ENCODE measurements around the gene RFFL. TPM values are rescaled to one million over a fixed set of nuclear protein-coding genes. Genes with fewer than 3 reads are reported as not detected.
A peak's percentile ranks its signal among the peaks of the same experiment; 100 is the strongest.
"Not testable (repeated sequence)": the region's sequence is repeated elsewhere in the genome, so short reads cannot be mapped to it uniquely, and the experiment has no call there.

Gene RFFL
- total and polyA plus RNA-seq, 2 donors: 9.7 to 17.9 TPM

DNA sequence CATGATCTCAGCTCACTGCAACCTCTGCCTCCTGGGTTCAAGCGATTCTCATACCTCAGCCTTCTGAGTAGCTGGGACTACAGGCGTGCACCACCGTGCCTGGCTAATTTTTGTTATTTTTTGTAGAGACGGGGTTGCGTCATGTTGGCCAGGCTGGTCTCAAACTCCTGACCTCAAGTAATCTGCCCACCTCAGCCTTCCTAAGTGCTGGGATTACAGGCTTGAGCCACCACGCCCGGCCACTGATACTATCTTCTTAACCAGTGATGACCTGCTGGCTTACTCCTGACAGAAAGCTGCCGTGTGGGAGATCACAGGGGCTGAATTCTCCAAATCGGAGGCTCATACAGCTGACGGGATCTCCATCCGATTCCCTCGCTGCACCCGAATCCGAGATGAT is 62.5 kb downstream of the RFFL start:
- DNase-seq (ENCODE audit: extremely low spot score); H3K4me1 ChIP-seq (ENCODE audit: insufficient read depth); H3K4me3 ChIP-seq (ENCODE audit: low read depth, low read length); H3K36me3 ChIP-seq (ENCODE audit: insufficient read depth); H3K27ac ChIP-seq (ENCODE audit: low read depth): not testable (repeated sequence)
- WGBS: 69% methylated on average over 14 of the region's 14 CpGs

DNA sequence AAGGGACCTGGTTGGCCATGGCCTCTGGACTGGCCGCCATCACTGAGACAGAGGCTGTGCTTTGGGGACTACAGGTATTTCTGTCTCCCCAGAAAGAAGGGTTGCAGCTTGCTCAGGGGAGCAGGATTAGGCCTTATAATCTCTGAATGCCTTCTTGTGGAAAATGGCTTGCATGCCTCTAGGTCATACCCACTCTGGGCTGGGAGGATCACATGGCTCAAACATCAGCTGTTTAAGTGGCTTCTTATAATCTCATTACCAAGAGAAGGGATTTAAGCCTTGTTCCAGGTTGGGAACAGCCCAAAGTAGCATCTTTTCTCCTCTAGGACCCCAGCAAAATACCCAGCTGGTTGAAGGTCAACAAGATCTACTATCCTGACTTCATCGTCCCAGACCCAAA is 64.1 kb downstream of the RFFL start:
- DNase-seq (ENCODE audit: extremely low spot score): no peak
- no peak overlapping the region for H3K4me3 ChIP-seq (ENCODE audit: low read depth, low read length)
- no peak overlapping the region for H3K27ac ChIP-seq (ENCODE audit: low read depth)
- 96% methylated on average over 2 of the region's 2 CpGs for WGBS
- H3K36me3 ChIP-seq (ENCODE audit: insufficient read depth): no peaks in the 10 kb centered on the region
- H3K4me1 ChIP-seq (ENCODE audit: insufficient read depth): no peaks in the 10 kb centered on the region

DNA sequence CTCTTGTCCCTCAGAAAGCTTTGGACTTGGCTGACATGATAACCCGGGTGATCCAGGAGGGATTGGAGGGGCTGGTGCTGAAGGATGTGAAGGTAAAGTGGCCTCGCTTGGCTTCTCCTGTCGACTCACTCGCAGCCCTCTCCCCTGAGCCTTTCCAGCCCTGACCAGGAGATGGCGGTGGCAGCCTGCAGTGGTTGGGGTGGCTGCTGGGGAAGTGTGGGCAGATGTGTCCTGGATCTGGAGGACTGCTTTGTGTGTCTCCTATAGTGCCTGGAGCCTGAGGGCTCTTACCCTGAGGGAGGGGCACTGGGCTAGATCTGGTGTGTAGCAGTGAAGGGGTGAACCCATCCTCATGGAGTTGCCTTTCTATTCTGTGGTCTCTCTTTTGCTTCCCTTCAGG is 65.3 kb downstream of the RFFL start:
- WGBS: 48% methylated on average over 5 of the region's 5 CpGs
- Histone ChIP-seq H3K4me1 (ENCODE audit: insufficient read depth) (no peaks in the 10 kb centered on the region), H3K4me3 (ENCODE audit: low read depth, low read length) (no peak overlapping the region), H3K27ac (ENCODE audit: low read depth) (no peak overlapping the region), H3K36me3 (ENCODE audit: insufficient read depth) (no peaks in the 10 kb centered on the region)
- no peak for DNase-seq (ENCODE audit: extremely low spot score)

DNA sequence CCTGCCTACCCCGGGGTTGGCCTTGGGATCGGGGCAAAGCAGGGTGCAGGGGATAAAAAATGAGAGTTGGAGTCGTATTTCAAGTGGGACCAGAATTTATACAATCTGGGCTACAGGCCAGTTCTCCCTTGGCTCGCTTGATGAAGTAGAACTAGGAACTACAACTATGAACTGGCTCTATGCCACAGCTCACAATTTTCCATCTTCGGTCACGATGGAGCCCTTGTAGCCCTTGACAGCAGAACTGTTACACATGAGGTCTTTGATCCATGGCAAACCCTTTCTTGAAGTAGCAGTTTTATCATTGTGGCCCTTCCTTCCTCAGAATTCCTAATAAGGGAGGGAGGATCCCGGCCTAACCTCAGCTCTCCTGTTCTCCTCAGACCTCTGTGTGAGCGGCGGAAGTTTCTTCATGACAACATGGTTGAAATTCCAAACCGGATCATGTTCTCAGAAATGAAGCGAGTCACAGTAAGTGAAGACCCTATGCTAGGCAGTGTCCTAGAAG is 66.1 kb downstream of the RFFL start:
- WGBS: 25% methylated on average over 11 of the region's 11 CpGs
- no peaks in the 10 kb centered on the region for H3K4me1 ChIP-seq (ENCODE audit: insufficient read depth)
- H3K4me3 ChIP-seq (ENCODE audit: low read depth, low read length): no peak overlapping the region
- no peak for DNase-seq (ENCODE audit: extremely low spot score)
- no peak overlapping the region for H3K27ac ChIP-seq (ENCODE audit: low read depth)
- H3K36me3 ChIP-seq (ENCODE audit: insufficient read depth): no peaks in the 10 kb centered on the region

DNA sequence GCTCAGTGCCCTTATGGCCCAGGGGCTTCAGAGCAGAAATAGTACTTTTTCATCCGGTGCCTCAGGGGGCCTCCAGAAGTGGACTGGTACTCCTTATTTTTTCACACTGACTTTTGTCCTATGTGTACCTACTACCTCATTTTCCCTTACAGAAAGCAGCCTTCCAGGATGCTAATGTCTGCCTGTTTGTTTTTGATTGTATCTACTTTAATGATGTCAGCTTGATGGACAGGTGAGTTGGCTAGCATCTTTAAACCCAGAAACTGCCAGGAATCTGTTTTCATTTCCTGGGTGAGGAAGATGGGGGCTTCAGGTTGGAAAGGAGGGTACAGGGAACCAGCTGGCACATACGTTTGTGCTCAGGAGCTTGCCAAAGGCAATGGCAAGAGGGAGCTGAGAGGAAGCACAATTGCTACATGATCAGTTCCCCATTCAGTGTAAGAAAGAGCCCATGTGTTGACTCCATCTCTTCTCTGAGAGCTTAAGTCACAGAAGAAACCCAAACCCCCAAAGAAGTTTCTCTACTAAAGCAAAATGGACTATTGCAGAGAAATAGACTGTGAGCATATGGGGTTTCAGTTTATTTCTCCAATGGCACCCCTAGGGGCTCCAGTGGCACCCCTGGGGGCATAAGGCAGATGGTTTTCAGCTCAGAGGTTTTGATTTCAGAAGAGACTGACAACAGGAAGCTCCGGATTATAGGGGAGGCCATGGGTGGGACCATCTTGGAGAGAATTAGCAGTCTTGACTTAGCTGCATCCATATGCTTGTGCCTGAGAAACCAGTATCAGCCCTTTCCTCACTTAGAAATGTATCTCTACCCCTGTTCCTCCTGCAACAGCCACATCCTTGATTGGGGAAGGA is 66.9 kb downstream of the RFFL start:
- DNase-seq (ENCODE audit: extremely low spot score): no peak
- Histone ChIP-seq H3K27ac (ENCODE audit: low read depth) (no peak overlapping the region), H3K4me1 (ENCODE audit: insufficient read depth) (no peaks in the 10 kb centered on the region), H3K4me3 (ENCODE audit: low read depth, low read length) (no peak overlapping the region), H3K36me3 (ENCODE audit: insufficient read depth) (peaks cover under 1% of the 10 kb centered on the region)
- WGBS: 64% methylated on average over 3 of the region's 3 CpGs

DNA sequence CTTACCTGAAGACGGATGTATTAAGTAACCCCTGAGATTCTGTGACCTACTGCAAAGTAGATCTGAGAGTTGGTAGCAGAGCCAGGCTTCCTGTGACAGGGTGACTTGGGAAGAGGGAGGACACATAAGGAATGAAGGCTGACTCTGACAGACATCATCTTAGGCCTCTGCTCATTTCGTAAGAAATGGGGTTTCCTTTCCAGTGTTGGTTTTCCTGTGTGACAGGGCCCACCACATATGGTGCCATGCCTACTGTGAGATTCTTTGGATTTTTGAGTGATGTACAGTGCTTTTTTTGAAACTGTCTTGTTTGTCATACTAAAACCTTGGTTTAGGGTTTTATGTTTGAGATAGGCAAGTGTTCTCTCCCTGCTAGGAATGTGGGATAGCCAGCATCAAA is 70.5 kb downstream of the RFFL start:
- no peaks in the 10 kb centered on the region for H3K4me1 ChIP-seq (ENCODE audit: insufficient read depth)
- H3K27ac ChIP-seq (ENCODE audit: low read depth): no peak overlapping the region
- peaks cover 2% of the 10 kb centered on the region for H3K36me3 ChIP-seq (ENCODE audit: insufficient read depth)
- DNase-seq (ENCODE audit: extremely low spot score): no peak
- WGBS: 81% methylated on average over 2 of the region's 2 CpGs
- no peak overlapping the region for H3K4me3 ChIP-seq (ENCODE audit: low read depth, low read length)

DNA sequence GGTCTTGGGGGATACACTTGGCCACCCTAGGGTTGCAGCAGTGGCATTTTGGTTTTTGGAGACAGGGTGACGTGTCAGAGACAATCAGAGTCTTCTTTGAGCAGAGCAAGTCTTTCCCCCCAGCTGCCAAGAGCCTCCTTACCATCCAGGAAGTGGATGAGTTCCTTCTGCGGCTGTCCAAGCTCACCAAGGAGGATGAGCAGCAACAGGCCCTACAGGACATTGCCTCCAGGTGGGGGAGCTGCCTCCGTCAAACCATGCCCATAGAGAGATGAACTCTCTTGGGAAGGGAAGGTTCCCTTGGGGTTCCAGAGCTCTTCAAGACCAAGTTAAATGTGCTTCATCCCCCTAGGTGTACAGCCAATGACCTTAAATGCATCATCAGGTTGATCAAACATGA is 71.9 kb downstream of the RFFL start:
- WGBS: 92% methylated on average over 3 of the region's 3 CpGs
- H3K27ac ChIP-seq (ENCODE audit: low read depth): no peak overlapping the region
- no peak for DNase-seq (ENCODE audit: extremely low spot score)
- H3K36me3 ChIP-seq (ENCODE audit: insufficient read depth): peaks cover 2% of the 10 kb centered on the region
- no peaks in the 10 kb centered on the region for H3K4me1 ChIP-seq (ENCODE audit: insufficient read depth)
- H3K4me3 ChIP-seq (ENCODE audit: low read depth, low read length): no peak overlapping the region

DNA sequence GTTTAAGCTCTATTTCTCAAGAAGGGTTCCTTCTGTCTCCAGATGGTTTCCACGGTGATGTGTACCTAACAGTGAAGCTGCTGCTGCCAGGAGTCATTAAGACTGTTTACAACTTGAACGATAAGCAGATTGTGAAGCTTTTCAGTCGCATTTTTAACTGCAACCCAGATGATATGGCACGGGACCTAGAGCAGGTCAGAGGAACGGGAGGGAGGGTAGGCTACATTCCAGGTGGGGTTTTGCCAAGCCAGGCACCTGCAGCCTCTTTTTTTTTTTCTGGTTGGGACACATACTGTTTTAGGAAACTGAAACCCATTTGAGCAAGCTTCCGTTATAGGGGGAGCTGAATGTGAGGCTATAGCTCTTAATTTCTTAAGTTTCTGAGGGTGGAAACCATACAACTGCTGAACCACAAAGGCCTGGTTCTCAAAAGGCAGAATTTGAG is 72.6 kb downstream of the RFFL start:
- 27% methylated on average over 6 of the region's 6 CpGs for WGBS
- Histone ChIP-seq H3K4me1 (ENCODE audit: insufficient read depth) (no peaks in the 10 kb centered on the region), H3K27ac (ENCODE audit: low read depth) (no peak overlapping the region), H3K36me3 (ENCODE audit: insufficient read depth) (peaks cover 3% of the 10 kb centered on the region), H3K4me3 (ENCODE audit: low read depth, low read length) (no peak overlapping the region)
- no peak for DNase-seq (ENCODE audit: extremely low spot score)

DNA sequence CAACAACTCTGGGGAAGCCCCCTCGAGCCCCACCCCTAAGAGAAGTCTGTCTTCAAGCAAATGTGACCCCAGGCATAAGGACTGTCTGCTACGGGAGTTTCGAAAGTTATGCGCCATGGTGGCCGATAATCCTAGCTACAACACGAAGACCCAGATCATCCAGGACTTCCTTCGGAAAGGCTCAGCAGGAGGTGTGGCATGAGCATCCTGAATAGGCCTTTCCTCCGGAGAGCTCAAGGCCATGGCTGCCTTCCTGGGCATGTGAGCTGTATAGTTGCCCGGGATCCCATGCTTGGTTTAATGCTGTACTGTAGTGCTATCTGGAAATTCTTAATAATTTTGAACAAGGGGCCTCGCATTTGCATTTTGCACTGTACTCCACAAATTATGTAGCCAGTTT is 74.0 kb downstream of the RFFL start:
- H3K36me3 ChIP-seq (ENCODE audit: insufficient read depth): peaks cover 8% of the 10 kb centered on the region
- H3K4me1 ChIP-seq (ENCODE audit: insufficient read depth): no peaks in the 10 kb centered on the region
- WGBS: 94% methylated on average over 10 of the region's 10 CpGs
- H3K4me3 ChIP-seq (ENCODE audit: low read depth, low read length): no peak overlapping the region
- no peak overlapping the region for H3K27ac ChIP-seq (ENCODE audit: low read depth)
- no peak for DNase-seq (ENCODE audit: extremely low spot score)

DNA sequence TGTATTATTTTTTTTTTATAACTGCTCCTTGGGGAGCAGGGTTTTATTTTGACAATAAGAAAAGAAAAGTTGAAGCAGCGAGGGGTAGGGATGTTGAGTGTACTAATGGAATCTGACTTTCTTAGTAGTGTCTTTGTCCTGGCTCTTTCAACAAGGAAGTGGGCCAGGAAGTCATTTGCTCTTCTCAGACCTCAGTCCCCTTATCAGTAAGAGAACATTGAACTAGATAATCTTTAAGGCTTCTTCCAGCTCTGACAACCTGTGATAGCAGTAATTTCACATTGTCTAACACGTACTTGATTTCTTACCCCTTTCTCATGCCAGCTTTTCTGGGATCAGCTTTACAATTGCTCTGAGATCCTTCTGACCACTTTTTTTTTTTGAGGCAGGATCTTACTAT is 74.9 kb downstream of the RFFL start:
- Histone ChIP-seq H3K4me3 (ENCODE audit: low read depth, low read length) (no peak overlapping the region), H3K36me3 (ENCODE audit: insufficient read depth) (peaks cover 8% of the 10 kb centered on the region), H3K27ac (ENCODE audit: low read depth) (no peak overlapping the region), H3K4me1 (ENCODE audit: insufficient read depth) (no peaks in the 10 kb centered on the region)
- no peak for DNase-seq (ENCODE audit: extremely low spot score)
- WGBS: 79% methylated on average over 2 of the region's 2 CpGs

DNA sequence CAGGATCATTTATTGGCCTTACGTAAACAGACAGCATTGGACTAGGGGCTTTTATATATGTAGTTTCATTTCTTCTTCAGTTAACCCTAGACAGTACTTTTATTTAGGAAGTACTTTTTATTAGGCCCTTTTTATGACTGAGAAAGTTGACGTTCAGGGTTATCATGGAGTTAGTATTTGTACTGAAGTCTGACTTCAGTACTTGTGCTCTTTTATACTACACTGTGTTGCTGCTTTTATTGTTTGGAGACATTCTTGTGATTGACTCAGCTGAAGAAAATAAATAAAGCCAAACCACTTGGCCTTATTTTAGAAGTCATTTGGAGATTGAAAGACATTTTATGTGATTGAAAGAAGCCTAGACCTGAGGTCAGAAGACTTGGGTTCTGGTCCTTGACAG is 76.3 kb downstream of the RFFL start:
- Histone ChIP-seq H3K27ac (ENCODE audit: low read depth) (no peak overlapping the region), H3K36me3 (ENCODE audit: insufficient read depth) (peaks cover 8% of the 10 kb centered on the region), H3K4me1 (ENCODE audit: insufficient read depth) (no peaks in the 10 kb centered on the region), H3K4me3 (ENCODE audit: low read depth, low read length) (no peak overlapping the region)
- no peak for DNase-seq (ENCODE audit: extremely low spot score)
- 78% methylated on average over 2 of the region's 2 CpGs for WGBS

DNA sequence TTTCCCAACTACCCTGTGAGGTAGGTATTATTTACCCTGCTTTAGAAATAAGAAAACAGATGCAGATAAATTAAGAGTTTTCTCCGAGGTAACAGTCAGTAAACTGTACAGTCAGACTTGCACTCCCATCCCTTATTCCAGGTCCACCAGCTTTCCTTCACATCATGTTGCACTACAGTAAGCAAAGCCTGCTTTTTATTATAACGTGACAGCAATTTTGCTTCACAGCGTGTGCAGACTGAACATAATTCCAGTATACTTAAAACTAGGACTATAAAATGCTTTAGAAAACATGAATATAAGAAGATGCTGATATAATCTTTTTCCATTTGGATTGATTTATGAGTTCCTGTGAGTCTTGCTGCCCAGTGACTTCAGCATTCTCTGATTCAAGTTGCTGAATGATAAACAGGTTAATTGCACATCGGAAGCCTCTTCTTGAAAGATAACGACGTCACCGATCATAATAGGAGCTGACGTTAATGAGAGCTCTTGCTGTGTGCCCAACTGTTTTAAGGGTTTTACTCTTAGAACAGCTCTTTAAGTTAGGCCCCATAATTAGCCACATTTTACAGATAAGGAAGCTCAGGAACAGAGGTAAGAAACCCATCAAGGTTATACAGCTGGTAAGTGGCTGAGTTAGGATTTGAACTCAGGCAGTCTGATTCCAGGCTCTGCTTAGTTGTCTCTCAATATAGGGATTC is 81.8 kb downstream of the RFFL start:
- H3K36me3 ChIP-seq (ENCODE audit: insufficient read depth): peaks cover 6% of the 10 kb centered on the region
- H3K4me1 ChIP-seq (ENCODE audit: insufficient read depth): no peaks in the 10 kb centered on the region
- H3K4me3 ChIP-seq (ENCODE audit: low read depth, low read length): peak overlapping the region; percentile 96
- H3K27ac ChIP-seq (ENCODE audit: low read depth): peak overlapping the region; percentile 99
- DNase-seq (ENCODE audit: extremely low spot score): no peak
- WGBS: 8% methylated on average over 8 of the region's 8 CpGs

DNA sequence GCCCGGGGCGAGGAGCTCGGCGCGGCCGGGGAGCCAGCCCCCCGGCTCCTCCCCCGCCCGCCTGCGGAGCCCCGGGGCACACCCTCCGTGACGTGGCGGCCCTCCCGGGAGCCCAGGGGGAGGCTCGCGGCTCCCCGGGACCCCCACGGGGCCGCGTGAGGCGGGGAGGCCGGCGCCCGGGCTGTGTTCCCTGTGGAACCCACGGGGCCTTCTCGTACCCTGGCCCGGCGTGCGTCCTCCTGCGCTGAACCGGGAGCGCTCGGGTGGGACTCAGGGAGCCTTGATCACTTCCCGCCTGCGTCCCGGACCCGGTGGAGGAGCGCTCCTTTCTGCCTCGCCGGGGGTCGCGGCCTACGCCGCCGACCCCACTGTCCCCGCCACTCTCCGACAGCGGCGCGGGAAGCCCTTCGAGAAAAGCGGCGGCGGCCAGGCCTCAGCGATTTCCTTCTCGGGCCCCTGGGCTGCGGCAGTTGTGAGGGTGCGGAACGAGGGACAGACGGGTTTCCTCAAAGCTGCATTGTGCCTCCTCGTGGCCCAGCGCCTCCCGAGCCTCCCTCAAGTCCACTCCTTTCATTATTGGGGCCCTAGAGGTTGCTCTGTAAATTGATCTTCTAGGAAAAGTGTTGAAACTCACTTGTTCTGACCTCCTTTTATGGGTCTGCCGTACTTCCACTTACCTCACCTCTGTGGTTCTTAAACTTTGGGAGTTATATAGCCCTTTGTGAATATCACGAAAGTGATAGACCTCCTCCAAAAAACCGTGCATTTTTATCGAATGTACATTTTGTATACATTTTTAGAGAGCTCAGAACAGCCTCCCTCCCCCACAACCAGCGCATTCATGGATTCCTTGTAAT is 82.6 kb downstream of the RFFL start:
- Histone ChIP-seq H3K4me3 (ENCODE audit: low read depth, low read length) (peak overlapping the region; percentile 96), H3K4me1 (ENCODE audit: insufficient read depth) (no peaks in the 10 kb centered on the region), H3K36me3 (ENCODE audit: insufficient read depth) (peaks cover 5% of the 10 kb centered on the region), H3K27ac (ENCODE audit: low read depth) (peak overlapping the region; percentile 99)
- under 1% methylated on average over 69 of the region's 69 CpGs for WGBS
- DNase-seq (ENCODE audit: extremely low spot score): no peak
